Pancreas (tissue), 10 donors: Measurements from ENCODE around the gene LEMD2. TPM values are rescaled to one million over a fixed set of nuclear protein-coding genes. Genes with fewer than 3 reads are reported as not detected.

Source experiments
- ATAC-seq, 4 donors: fragments of 200-7000 bp; cut with Tn5 transposase; one replicate each; pipeline versions ENCODE4 v1.8.0 to v1.9.1; 2020; ENCODE audit warnings: mild to moderate bottlenecking in 4 of 4, moderate library complexity in 4 of 4
- DNase-seq, 6 donors: peaks; one replicate each; pipeline ENCODE4 v3.0.0-alpha.2; 2020
- FAIRE-seq: peaks from 2 replicates; lab custom pipeline; 2012; peaks lifted over from hg19 to GRCh38; lab: Jason Lieb, UNC
- H3K27ac ChIP-seq, 4 donors: fragments of 200-600 bp; sonication (generic); 1 replicate in 3 of 4; 2 replicates in 1 of 4; pipeline versions ENCODE4 v1.5.0 to v1.8.0; 2020
- H3K27me3 ChIP-seq, 4 donors: fragments of 200-600 bp; one replicate each; pipeline ENCODE4 v1.8.0; 2021
- H3K36me3 ChIP-seq, 3 donors: fragments of 200-600 bp; sonication (generic) in 1 of 3; one replicate each; pipeline versions ENCODE4 v1.5.0 to v1.8.0; 2020 to 2021
- H3K4me1 ChIP-seq, 3 donors: fragments of 200-600 bp; one replicate each; pipeline ENCODE4 v1.8.0; 2021
- H3K4me3 ChIP-seq, 4 donors: fragments of 200-600 bp; sonication (generic) in 2 of 4; one replicate each; pipeline versions ENCODE4 v1.5.0 to v1.8.0; 2020 to 2021
- H3K9me3 ChIP-seq, 4 donors: fragments of 200-600 bp; one replicate each; pipeline ENCODE4 v1.8.0; 2021
- WGBS, 2 donors: extraction: QIAGEN DNeasy Blood & Tissue Kit; methylation state at CpG; one replicate each; pipeline ENCODE4 v1.1.7; 2013; 5-methylcytosine and 5-hydroxymethylcytosine counted together
- intact Hi-C, 3 donors: fragments of 100-400 bp; cut with DNase I; formaldehyde crosslinking; loops; one replicate each; pipeline versions ENCODE4 v1.11.1 to v1.14.2; 2022
- polyA plus RNA-seq, 2 donors: library from polyadenylated mRNA; stranded (reverse); fragments of 200-250 nt; gene quantifications; one replicate each; pipeline ENCODE4 v1.2.3, GENCODE V29; 2013
- total RNA-seq, 6 donors: library from RNA; stranded (reverse); fragmentation: NEBNext Ultra II Directional in 4 of 6; extraction: Animal tissue kit (Norgen Biotek cat#: 25700) in 4 of 6; gene quantifications; one replicate each; pipeline versions ENCODE4 v1.2.1 to v1.2.4, GENCODE V29; 2021 to 2023
- TF ChIP-seq, protein P1 (sequence below), 4 donors: fragments of 200-600 bp; sonication (generic) in 3 of 4; IDR thresholded peaks; one replicate each; pipeline versions ENCODE4 v1.5.0 to v1.8.0; 2021; ENCODE audit warnings: antibody characterized with exemption in 4 of 4
- donor health status: healthy with polysubstance abuse.
- donor health status: DM: no; HTN: no; CAD: no; lungs with moderate emphysema.
- donor health status: DM: no; HTN: no; CAD: no.
- donor health status: control.
- donor health status: control.
- donor health status: Bipolar disorder and iron deficiency.
- donor health status: DM: yes; HTN: yes; CAD: no.
- donor health status: DM: no; HTN: no; CAD: no.
- donor health status: DM: no; HTN: no; CAD: no.
- donor health status: DM: yes; HTN: yes; CAD: no.

The LEMD2 gene
- total and polyA plus RNA-seq, 8 donors, result 23.4 to 59.4 (median 30.0) TPM

DNA sequence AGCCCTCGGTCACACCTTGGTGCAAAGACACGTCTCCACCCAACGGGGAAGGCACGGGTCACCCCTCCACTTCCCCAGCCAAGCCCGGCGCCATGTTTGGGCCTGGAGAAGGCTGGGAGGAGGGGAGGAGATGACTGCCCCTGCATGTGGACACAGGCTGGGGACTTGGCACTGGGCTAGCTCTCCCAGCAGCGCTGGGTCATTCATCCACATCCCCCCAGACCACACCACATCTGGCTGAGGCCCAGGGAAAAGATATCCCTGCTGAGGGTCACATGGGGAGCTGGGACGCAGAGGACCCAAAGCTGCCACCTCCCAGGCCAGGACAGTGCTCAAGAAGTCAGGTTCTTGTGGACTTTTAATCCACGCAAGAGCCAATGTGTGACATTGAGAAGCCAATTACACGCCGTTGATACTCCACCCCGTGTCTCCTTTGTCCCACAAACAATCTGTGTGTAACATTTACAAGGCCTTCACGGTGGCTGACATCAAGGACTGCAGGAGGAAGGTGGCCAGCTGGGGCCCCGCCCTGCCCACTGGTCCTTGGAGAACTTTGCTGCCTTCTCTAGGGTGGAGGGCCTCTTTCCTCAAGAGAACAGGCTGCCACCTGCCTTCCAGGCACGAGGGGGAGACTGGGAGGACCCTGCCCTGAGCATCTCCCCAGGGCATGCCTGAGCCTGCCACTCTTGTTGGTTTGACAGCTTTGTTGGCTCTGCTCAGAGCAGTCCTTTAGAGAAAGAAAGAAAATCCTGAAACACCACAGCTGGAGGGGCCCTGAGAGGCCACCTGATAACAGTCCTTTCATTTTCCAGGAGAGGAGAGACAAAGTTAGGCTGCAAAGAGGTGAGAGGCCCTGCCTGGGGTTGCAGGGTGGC, 36.9 kb downstream of the LEMD2 start:
- no peak for FAIRE-seq
- Histone ChIP-seq H3K9me3 (no peaks in the 10 kb centered on the region), H3K36me3 (no peaks in the 10 kb centered on the region), H3K4me3 (no peak overlapping the region), H3K27ac (no peak overlapping the region), H3K4me1 (no peaks in the 10 kb centered on the region), H3K27me3 (no peaks in the 10 kb centered on the region)
- 66 to 67% methylated on average over 15 of the region's 15 CpGs for WGBS, 2 donors
- ATAC-seq, result peak in 3 of 4 donors; percentile 27 to 57 (median 54)
- TF ChIP-seq, protein P1, sequence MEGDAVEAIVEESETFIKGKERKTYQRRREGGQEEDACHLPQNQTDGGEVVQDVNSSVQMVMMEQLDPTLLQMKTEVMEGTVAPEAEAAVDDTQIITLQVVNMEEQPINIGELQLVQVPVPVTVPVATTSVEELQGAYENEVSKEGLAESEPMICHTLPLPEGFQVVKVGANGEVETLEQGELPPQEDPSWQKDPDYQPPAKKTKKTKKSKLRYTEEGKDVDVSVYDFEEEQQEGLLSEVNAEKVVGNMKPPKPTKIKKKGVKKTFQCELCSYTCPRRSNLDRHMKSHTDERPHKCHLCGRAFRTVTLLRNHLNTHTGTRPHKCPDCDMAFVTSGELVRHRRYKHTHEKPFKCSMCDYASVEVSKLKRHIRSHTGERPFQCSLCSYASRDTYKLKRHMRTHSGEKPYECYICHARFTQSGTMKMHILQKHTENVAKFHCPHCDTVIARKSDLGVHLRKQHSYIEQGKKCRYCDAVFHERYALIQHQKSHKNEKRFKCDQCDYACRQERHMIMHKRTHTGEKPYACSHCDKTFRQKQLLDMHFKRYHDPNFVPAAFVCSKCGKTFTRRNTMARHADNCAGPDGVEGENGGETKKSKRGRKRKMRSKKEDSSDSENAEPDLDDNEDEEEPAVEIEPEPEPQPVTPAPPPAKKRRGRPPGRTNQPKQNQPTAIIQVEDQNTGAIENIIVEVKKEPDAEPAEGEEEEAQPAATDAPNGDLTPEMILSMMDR (IDR thresholded peaks at IDR 0.05), result no peak
- intact Hi-C loops, result no loop called here
- DNase-seq, result peak in 1 of 6 donors; percentile 35

- FAIRE-seq (no peak), ATAC-seq (peak in 1 of 4 donors; percentile 24), DNase-seq (no peak)
- Histone ChIP-seq H3K27me3 (no peaks in the 10 kb centered on the region), H3K27ac (no peak overlapping the region), H3K4me1 (no peaks in the 10 kb centered on the region), H3K4me3 (no peak overlapping the region), H3K36me3 (no peaks in the 10 kb centered on the region), H3K9me3 (no peaks in the 10 kb centered on the region)
- TF ChIP-seq, protein P1 (IDR thresholded peaks at IDR 0.05), result no peak
- 56 to 84% methylated on average over 11 of the region's 11 CpGs for WGBS, 2 donors
- intact Hi-C loops, result no loop called here
These were observed 38.5 kb downstream of the LEMD2 start for GRCh38 chr6:33750244-33750991.

DNA sequence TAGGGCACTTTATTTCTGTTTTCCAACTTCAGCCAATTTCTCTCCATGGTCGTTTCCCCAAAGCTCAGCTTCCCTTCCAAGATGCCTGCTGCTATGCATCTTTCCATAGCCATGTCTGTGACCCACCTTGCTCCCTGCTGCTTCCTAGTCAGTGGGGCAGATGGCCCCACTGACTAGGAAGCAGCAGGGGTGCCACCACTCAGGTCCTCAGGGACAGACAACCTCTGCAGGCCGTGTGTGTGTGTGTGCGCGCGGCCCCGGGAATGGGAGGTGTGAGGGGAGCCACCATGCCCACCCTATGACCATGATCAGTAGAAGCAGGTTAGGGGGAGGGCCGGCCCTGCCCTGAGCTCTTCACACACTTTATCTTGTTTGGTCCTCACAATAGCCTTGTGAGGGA, 39.5 kb downstream of the LEMD2 start:
- no peak for ATAC-seq
- no peaks in the 10 kb centered on the region for H3K36me3 ChIP-seq
- DNase-seq, result no peak
- no peak for FAIRE-seq
- H3K4me3 ChIP-seq, result no peak overlapping the region
- peaks cover 0 to 5% (median 0%) of the 10 kb centered on the region in 3 donors for H3K4me1 ChIP-seq
- intact Hi-C loops, result no loop called here
- 83 to 90% methylated on average over 7 of the region's 7 CpGs for WGBS, 2 donors
- no peak overlapping the region for H3K27ac ChIP-seq
- TF ChIP-seq, protein P1 (IDR thresholded peaks at IDR 0.05), result no peak
- H3K9me3 ChIP-seq, result no peaks in the 10 kb centered on the region
- H3K27me3 ChIP-seq, result no peaks in the 10 kb centered on the region

DNA sequence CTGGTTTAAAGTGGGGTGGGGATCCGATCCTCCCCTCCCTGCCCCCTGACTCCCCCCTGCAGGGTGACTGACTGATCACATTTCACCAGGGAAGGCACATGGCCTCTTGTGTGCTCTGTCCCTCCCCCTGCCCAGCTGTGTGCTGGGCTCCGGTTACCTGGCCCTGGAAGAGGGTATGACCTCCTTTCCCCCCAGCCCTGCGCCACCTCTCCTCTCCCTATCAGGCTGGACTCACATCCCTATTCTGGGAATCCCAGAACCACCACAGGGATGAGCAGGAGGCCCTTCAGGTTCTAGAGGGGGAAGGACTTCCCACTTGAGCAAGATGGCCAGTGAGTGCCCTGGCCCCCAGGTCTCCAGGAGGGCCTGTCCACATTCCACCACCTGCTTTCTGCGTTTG, 40.1 kb downstream of the LEMD2 start:
- Histone ChIP-seq H3K27me3 (no peaks in the 10 kb centered on the region), H3K36me3 (no peaks in the 10 kb centered on the region), H3K9me3 (no peaks in the 10 kb centered on the region), H3K27ac (no peak overlapping the region), H3K4me3 (no peak overlapping the region), H3K4me1 (peaks cover 0 to 5% (median 4%) of the 10 kb centered on the region in 3 donors)
- 84 to 91% methylated on average over 3 to 4 of the region's 4 CpGs for WGBS, 2 donors
- TF ChIP-seq, protein P1 (IDR thresholded peaks at IDR 0.05), result no peak
- ATAC-seq (no peak), DNase-seq (no peak), FAIRE-seq (no peak)
- intact Hi-C loops, result no loop called here
